CD4-positive, CD25-positive, alpha-beta regulatory T cell (primary cell): ENCODE data around the gene TMEM132C. TPM values are rescaled to one million over a fixed set of nuclear protein-coding genes. Genes with fewer than 3 reads are reported as not detected.
"Not testable (repeated sequence)": the region's sequence is repeated elsewhere in the genome, so short reads cannot be mapped to it uniquely, and the experiment has no call there.

Experiments used
- ATAC-seq, 2 donors: fragments of 150-1000 bp; cut with Tn5 transposase; one replicate each; pipeline ENCODE4 v1.10.0; 2021; ENCODE audit warnings: low read depth in 2 of 2, moderate number of reproducible peaks in 2 of 2, moderate library complexity in 1 of 2
- DNase-seq, 3 donors: peaks; one replicate each; pipeline versions ENCODE4 v3.0.0 to v3.0.0-alpha.2; 2012 to 2022; ENCODE audit warnings: mixed read lengths in 1 of 3
- H3K27ac ChIP-seq: one replicate; pipeline ENCODE4 v1.7.0; 2013; ENCODE audit warnings: mild to moderate bottlenecking, low read length; ENCODE audit not compliant: insufficient read depth, poor library complexity, severe bottlenecking
- H3K27me3 ChIP-seq: one replicate; pipeline ENCODE4 v1.7.0; 2013; ENCODE audit warnings: low read length; ENCODE audit not compliant: control insufficient read depth, insufficient read depth
- H3K36me3 ChIP-seq: one replicate; pipeline ENCODE4 v1.7.0; 2013; ENCODE audit warnings: mild to moderate bottlenecking, low read length, moderate library complexity; ENCODE audit not compliant: control insufficient read depth, insufficient read depth
- H3K4me1 ChIP-seq: 2 replicates; pipeline ENCODE4 v1.7.0; 2013; ENCODE audit warnings: mild to moderate bottlenecking, low read length; ENCODE audit not compliant: insufficient read depth, control insufficient read depth, poor library complexity, severe bottlenecking
- H3K4me3 ChIP-seq: one replicate; pipeline ENCODE4 v1.7.0; 2013; ENCODE audit warnings: low read depth, mild to moderate bottlenecking, low read length, moderate library complexity
- H3K9me3 ChIP-seq, 2 experiments: 1 replicate in 1 of 2; 2 replicates in 1 of 2; pipeline ENCODE4 v1.7.0; 2013; ENCODE audit warnings: low read length in 2 of 2, mild to moderate bottlenecking in 1 of 2, moderate library complexity in 1 of 2; ENCODE audit not compliant: control insufficient read depth in 2 of 2
- H3K27ac Mint-ChIP-seq, 3 donors: one replicate each; pipeline ENCODE4 v1.8.0; 2020 to 2022; ENCODE audit warnings: mild to moderate bottlenecking in 3 of 3, mixed read lengths in 3 of 3, moderate library complexity in 2 of 3
- H3K27me3 Mint-ChIP-seq: one replicate; pipeline ENCODE4 v1.8.0; 2022; ENCODE audit warnings: mild to moderate bottlenecking, mixed read lengths
- H3K36me3 Mint-ChIP-seq: one replicate; pipeline ENCODE4 v1.8.0; 2020; ENCODE audit warnings: mixed read lengths
- H3K4me1 Mint-ChIP-seq, 4 donors: one replicate each; pipeline ENCODE4 v1.8.0; 2020 to 2022; ENCODE audit warnings: mixed read lengths in 4 of 4, mild to moderate bottlenecking in 1 of 4
- H3K4me3 Mint-ChIP-seq, 4 donors: one replicate each; pipeline ENCODE4 v1.8.0; 2020 to 2022; ENCODE audit warnings: mild to moderate bottlenecking in 4 of 4, mixed read lengths in 4 of 4, moderate library complexity in 3 of 4
- H3K9me3 Mint-ChIP-seq, 7 donors: one replicate each; pipeline ENCODE4 v1.8.0; 2020 to 2022; ENCODE audit warnings: mixed read lengths in 7 of 7, mild to moderate bottlenecking in 3 of 7, moderate library complexity in 2 of 7
- polyA plus RNA-seq, 4 donors: library from polyadenylated mRNA; unstranded; fragments of 300-500 nt; fragmentation: Illumina TruSeq; gene quantifications; one replicate each; pipeline ENCODE4 v1.2.3, GENCODE V29; 2021
- total RNA-seq: library from RNA; stranded (reverse); gene quantifications from one replicate; pipeline ENCODE4 v1.2.3, GENCODE V29; 2022

Gene TMEM132C
- total and polyA plus RNA-seq, 5 donors from 2014 or later, result 0.06 TPM; not detected in 4

DNA sequence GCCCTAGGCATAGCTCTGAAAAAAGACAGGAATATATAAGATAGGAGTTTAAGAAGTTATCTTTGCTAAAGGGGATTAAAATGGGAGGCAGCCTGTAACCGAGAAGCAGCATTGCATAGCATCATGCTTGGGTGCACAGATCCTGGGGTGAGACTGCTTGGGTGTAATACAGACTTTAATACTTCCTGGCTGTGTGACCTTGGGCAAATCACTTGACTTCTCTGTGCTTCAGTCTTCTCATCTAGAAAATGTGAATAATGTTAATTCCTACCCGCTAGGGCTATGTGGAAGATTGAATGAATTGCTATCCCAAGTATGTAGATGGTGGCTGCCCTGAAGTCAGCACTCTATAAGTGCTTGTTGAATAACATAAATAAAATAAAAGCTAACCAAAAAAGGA lies 204.5 kb downstream of the TMEM132C start:
- H3K36me3 Mint-ChIP-seq, result no peaks in the 10 kb centered on the region
- Histone ChIP-seq H3K4me3 (no peak overlapping the region), H3K27ac (no peak overlapping the region), H3K36me3 (no peaks in the 10 kb centered on the region), H3K4me1 (no peaks in the 10 kb centered on the region), H3K9me3 (no peaks in the 10 kb centered on the region), H3K27me3 (no peaks in the 10 kb centered on the region)
- DNase-seq (no peak), ATAC-seq (no peak)
- H3K4me1 Mint-ChIP-seq, result no peaks in the 10 kb centered on the region
- H3K9me3 Mint-ChIP-seq, result peaks cover 0 to 9% (median 4%) of the 10 kb centered on the region in 7 donors
- peaks cover 4% of the 10 kb centered on the region for H3K27me3 Mint-ChIP-seq
- H3K27ac Mint-ChIP-seq, result peak overlapping the region in 1 of 3 donors; percentile 22
- H3K4me3 Mint-ChIP-seq, result no peak overlapping the region

DNA sequence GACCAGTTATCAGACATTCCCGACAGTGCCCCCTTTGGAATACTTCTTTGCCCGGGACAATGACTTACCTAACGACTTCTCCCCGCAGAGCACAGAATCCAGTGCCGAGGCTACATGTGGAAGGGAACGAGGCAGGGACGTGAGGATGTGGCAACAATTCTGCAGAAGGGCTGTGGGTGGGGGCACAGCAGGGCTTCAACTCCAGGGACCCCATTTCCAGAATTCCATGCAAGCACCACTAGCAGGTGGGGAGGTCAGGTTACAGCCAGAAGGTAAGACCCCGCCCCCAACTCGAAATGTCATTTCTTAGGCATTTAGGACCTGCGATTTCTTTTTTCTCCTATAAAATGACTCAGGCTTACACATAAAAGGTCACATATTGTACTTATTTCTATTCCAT lies 207.9 kb downstream of the TMEM132C start:
- no peak overlapping the region for H3K4me3 Mint-ChIP-seq
- H3K27me3 Mint-ChIP-seq, result peaks cover 4% of the 10 kb centered on the region
- H3K4me3 ChIP-seq, result no peak overlapping the region
- no peak overlapping the region for H3K27ac ChIP-seq
- no peak for DNase-seq
- no peaks in the 10 kb centered on the region for H3K36me3 Mint-ChIP-seq
- no peak for ATAC-seq
- no peaks in the 10 kb centered on the region for H3K4me1 Mint-ChIP-seq
- H3K36me3 ChIP-seq, result no peaks in the 10 kb centered on the region
- H3K27ac Mint-ChIP-seq, result no peak overlapping the region
- H3K4me1 ChIP-seq, result no peaks in the 10 kb centered on the region
- no peaks in the 10 kb centered on the region for H3K27me3 ChIP-seq
- peaks cover 0 to 9% (median 4%) of the 10 kb centered on the region in 7 donors for H3K9me3 Mint-ChIP-seq
- no peaks in the 10 kb centered on the region for H3K9me3 ChIP-seq

DNA sequence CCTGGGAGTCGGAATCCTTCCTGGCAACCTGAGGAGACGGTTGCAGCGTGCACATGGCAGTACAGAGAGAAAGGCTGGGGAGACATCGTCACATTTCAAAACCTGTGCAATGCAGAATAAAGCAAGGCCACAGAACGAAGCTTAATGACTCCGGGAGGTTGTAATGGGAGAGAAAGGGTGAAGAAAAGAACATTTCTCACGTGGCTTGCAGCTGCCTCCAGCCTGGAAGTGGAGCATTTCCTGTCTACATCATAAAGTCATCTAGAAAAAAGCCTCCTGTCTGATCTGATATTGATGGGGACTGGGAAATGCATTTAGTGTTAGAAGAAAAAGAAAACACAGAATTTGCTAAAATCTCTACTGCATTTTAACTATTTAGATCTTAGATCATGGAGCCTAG lies 209.3 kb downstream of the TMEM132C start:
- no peaks in the 10 kb centered on the region for H3K36me3 Mint-ChIP-seq
- Histone ChIP-seq H3K9me3 (no peaks in the 10 kb centered on the region), H3K4me1 (no peaks in the 10 kb centered on the region), H3K27me3 (no peaks in the 10 kb centered on the region), H3K36me3 (no peaks in the 10 kb centered on the region), H3K27ac (no peak overlapping the region), H3K4me3 (no peak overlapping the region)
- ATAC-seq, result no peak
- no peaks in the 10 kb centered on the region for H3K4me1 Mint-ChIP-seq
- peaks cover 0 to 9% (median 4%) of the 10 kb centered on the region in 7 donors for H3K9me3 Mint-ChIP-seq
- H3K4me3 Mint-ChIP-seq, result no peak overlapping the region
- no peak overlapping the region for H3K27ac Mint-ChIP-seq
- DNase-seq, result no peak
- peaks cover 4% of the 10 kb centered on the region for H3K27me3 Mint-ChIP-seq

DNA sequence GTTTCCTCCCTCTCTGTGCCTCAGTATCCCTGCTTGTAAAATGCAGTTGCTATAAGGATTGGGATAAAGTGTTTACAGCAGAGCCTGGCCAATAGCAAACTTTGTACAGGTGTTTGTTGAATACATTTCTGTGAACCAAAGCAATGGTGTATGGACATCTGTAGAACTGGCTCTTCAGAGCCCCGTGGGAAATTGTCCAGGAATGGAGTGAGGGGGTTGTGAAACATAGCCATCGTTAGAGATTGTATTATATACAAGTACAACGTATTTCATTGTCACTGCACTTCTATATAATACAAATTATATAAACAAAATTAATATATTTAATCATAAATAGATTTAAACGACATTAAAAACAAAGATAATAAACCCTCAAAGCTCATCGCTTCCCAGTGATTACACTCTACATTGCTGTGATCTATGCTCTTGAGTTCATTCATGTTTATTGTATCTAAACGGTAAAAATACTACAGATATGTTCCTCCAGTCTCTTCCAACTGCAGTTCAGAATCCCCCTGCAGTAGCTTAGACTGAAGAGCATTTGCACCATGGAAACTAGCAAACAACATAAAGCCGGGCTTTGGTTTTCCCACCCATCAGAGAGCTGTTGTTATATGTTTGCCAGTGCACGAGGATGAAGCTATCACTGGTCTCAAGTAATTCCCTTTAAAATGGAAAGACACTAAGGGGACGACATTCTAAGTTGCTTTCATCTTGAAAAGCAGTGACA lies 216.7 kb downstream of the TMEM132C start:
- no peak overlapping the region for H3K27ac ChIP-seq
- Mint-ChIP-seq H3K4me1 (no peaks in the 10 kb centered on the region), H3K27ac (no peak overlapping the region), H3K9me3 (peaks cover 0 to 9% (median 3%) of the 10 kb centered on the region in 7 donors), H3K4me3 (no peak overlapping the region), H3K27me3 (no peaks in the 10 kb centered on the region), H3K36me3 (no peaks in the 10 kb centered on the region)
- no peaks in the 10 kb centered on the region for H3K4me1 ChIP-seq
- DNase-seq, result no peak
- ATAC-seq, result no peak
- H3K27me3 ChIP-seq, result no peaks in the 10 kb centered on the region
- H3K36me3 ChIP-seq, result no peaks in the 10 kb centered on the region
- H3K4me3 ChIP-seq, result no peak overlapping the region
- H3K9me3 ChIP-seq, result no peaks in the 10 kb centered on the region

DNA sequence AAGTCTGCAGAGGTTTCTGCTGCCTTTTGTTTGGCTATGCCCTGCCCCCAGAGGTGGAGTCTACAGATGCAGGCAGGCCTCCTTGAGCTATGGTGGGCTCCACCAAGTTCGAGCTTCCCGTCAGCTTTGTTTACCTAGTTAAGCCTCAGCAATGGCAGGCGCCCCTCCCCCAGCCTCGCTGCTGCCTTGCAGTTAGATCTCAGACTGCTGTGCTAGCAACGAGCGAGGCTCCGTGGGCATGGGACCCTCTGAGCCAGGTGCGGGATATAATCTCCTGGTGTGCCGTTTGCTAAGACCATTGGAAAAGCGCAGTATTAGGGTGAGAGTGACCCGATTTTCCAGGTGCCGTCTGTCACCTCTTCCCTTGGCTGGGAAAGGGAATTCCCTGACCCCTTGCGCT lies 230.4 kb downstream of the TMEM132C start:
- not testable (repeated sequence) for H3K4me3 ChIP-seq, H3K9me3 ChIP-seq, H3K4me3 Mint-ChIP-seq, DNase-seq, H3K36me3 ChIP-seq, H3K27ac Mint-ChIP-seq, ATAC-seq, H3K36me3 Mint-ChIP-seq, H3K4me1 Mint-ChIP-seq, H3K27me3 ChIP-seq, H3K4me1 ChIP-seq, H3K27ac ChIP-seq, H3K27me3 Mint-ChIP-seq
- H3K9me3 Mint-ChIP-seq, result peaks cover 2 to 17% (median 6%) of the 10 kb centered on the region in 7 donors

DNA sequence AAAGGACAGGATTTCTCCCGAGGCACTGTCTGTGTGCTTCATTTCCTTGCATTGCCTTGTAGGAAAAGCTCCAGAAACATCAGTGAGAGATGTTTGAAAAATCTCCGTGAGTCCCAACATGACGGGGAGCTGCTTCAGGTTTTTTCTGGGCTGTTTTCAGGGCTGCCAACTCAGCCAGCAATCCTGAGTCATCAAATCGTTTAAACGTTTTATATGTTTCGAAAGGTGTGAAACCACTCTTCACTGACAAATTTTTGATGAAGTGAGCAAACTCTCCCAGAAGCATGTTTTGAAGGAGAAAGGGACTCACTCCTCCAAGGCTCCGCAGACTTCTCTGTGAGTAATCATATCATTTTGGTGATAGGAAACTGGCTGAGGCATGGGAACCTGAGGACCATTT lies 240.5 kb downstream of the TMEM132C start:
- Mint-ChIP-seq H3K4me3 (no peak overlapping the region), H3K4me1 (no peaks in the 10 kb centered on the region), H3K27me3 (no peaks in the 10 kb centered on the region), H3K36me3 (no peaks in the 10 kb centered on the region), H3K9me3 (peaks cover 0 to 11% (median 4%) of the 10 kb centered on the region in 7 donors), H3K27ac (no peak overlapping the region)
- Histone ChIP-seq H3K4me3 (no peak overlapping the region), H3K36me3 (no peaks in the 10 kb centered on the region), H3K27me3 (no peaks in the 10 kb centered on the region), H3K9me3 (peaks cover 0 to 8% of the 10 kb centered on the region in 2 experiments), H3K4me1 (no peaks in the 10 kb centered on the region), H3K27ac (no peak overlapping the region)
- DNase-seq, result no peak
- ATAC-seq, result no peak

DNA sequence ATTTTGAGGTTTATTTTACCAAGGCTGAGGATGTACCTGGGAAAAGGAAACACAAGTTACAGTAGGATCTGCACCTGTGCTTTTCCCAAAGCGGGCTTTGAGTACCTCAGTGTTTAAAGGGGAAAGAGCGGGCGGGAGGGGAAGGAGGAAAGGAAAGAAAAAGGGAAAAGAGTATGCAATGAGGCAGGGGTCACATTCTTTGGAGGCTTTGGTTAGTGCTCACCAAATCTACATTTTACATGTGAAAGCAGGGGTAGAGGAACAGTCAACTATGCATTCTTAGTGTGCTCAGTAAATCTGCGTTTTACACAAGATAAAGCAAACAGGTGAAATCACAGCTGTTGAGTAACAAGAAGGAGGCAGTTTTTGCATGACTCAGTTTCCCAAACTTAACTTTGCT lies 242.2 kb downstream of the TMEM132C start:
- DNase-seq, result no peak

DNA sequence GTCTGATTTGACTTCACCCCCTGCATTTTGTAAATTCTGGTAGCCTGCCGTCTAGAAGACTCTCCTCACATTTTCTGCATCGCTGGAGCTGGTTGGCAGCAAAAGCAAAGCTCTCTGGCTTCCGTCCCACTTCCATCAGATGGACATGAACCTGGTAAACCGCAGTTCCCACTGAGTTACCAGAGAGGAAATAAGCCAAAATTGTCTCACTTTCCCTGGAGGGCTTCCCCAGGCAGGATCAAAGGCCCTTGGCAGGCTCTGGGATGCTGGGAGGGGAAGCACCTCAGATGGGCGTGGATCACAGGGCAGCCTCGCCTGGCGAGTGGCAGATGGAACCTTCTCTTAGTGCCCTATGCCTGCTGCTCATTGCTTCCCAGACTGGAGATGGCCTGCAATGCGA lies 243.5 kb downstream of the TMEM132C start:
- Mint-ChIP-seq H3K4me1 (no peaks in the 10 kb centered on the region), H3K4me3 (no peak overlapping the region)
- no peaks in the 10 kb centered on the region for H3K4me1 ChIP-seq

More for the DNA sequence above, 242.2 kb downstream of the TMEM132C start:
- H3K27ac ChIP-seq, result no peak overlapping the region
- no peaks in the 10 kb centered on the region for H3K36me3 ChIP-seq
- no peaks in the 10 kb centered on the region for H3K4me1 Mint-ChIP-seq
- H3K4me3 Mint-ChIP-seq, result no peak overlapping the region
- H3K27me3 ChIP-seq, result no peaks in the 10 kb centered on the region
- H3K27me3 Mint-ChIP-seq, result no peaks in the 10 kb centered on the region
- peaks cover 0 to 8% of the 10 kb centered on the region in 2 experiments for H3K9me3 ChIP-seq
- no peaks in the 10 kb centered on the region for H3K36me3 Mint-ChIP-seq
- no peak overlapping the region for H3K4me3 ChIP-seq
- ATAC-seq, result no peak
- no peaks in the 10 kb centered on the region for H3K4me1 ChIP-seq
- H3K9me3 Mint-ChIP-seq, result peaks cover 2 to 9% (median 4%) of the 10 kb centered on the region in 7 donors
- H3K27ac Mint-ChIP-seq, result no peak overlapping the region

More for the DNA sequence above, 243.5 kb downstream of the TMEM132C start:
- Histone ChIP-seq H3K27ac (no peak overlapping the region), H3K4me3 (no peak overlapping the region), H3K27me3 (no peaks in the 10 kb centered on the region), H3K9me3 (peaks cover 0 to 1% of the 10 kb centered on the region in 2 experiments), H3K36me3 (no peaks in the 10 kb centered on the region)
- ATAC-seq (no peak), DNase-seq (no peak)
- H3K27ac Mint-ChIP-seq, result no peak overlapping the region
- H3K27me3 Mint-ChIP-seq, result no peaks in the 10 kb centered on the region
- H3K9me3 Mint-ChIP-seq, result peaks cover 2 to 9% (median 4%) of the 10 kb centered on the region in 7 donors
- H3K36me3 Mint-ChIP-seq, result no peaks in the 10 kb centered on the region
